ENCODE data around the gene AHI1. TPM values are rescaled to one million over a fixed set of nuclear protein-coding genes. Genes with fewer than 3 reads are reported as not detected.
"Not testable (repeated sequence)": the region's sequence is repeated elsewhere in the genome, so short reads cannot be mapped to it uniquely, and the experiment has no call there.

The AHI1 gene
- total RNA-seq, 1 donor, result 29.8 TPM

- DNase-seq (ENCODE audit: low read depth), result peak; percentile 98
- no peak for TF ChIP-seq CTCF (IDR thresholded peaks at IDR 0.05; ENCODE audit: insufficient read depth, low read depth, low read length)
- H3K4me3 ChIP-seq (ENCODE audit: low read depth, low read length), result peak overlapping the region; percentile 85
These were observed 773 bp upstream of the AHI1 start for GRCh38 chr6:135498185-135498841.

- DNase-seq (ENCODE audit: low read depth), result no peak
- peak overlapping the region; percentile 85 for H3K4me3 ChIP-seq (ENCODE audit: low read depth, low read length)
- no peak for TF ChIP-seq CTCF (IDR thresholded peaks at IDR 0.05; ENCODE audit: insufficient read depth, low read depth, low read length)
These were observed 634 bp downstream of the AHI1 start for GRCh38 chr6:135496800-135497411.

- no peak for DNase-seq (ENCODE audit: low read depth)
- TF ChIP-seq CTCF (IDR thresholded peaks at IDR 0.05; ENCODE audit: insufficient read depth, low read depth, low read length), result no peak
- no peak overlapping the region for H3K4me3 ChIP-seq (ENCODE audit: low read depth, low read length)
These were observed 4.2 kb downstream of the AHI1 start for GRCh38 chr6:135493218-135493961.

GRCh38 chr6:135490381-135490780 lies 7.2 kb downstream of the AHI1 start:
- no peak for DNase-seq (ENCODE audit: low read depth)
- TF ChIP-seq CTCF (IDR thresholded peaks at IDR 0.05; ENCODE audit: insufficient read depth, low read depth, low read length), result no peak
- no peak overlapping the region for H3K4me3 ChIP-seq (ENCODE audit: low read depth, low read length)

- no peak for TF ChIP-seq CTCF (IDR thresholded peaks at IDR 0.05; ENCODE audit: insufficient read depth, low read depth, low read length)
- no peak overlapping the region for H3K4me3 ChIP-seq (ENCODE audit: low read depth, low read length)
- DNase-seq (ENCODE audit: low read depth), result peak; percentile 67
These were observed 9.5 kb downstream of the AHI1 start for GRCh38 chr6:135488023-135488422.

GRCh38 chr6:135483903-135484302 lies 13.6 kb downstream of the AHI1 start:
- not testable (repeated sequence) for DNase-seq (ENCODE audit: low read depth); H3K4me3 ChIP-seq (ENCODE audit: low read depth, low read length)

- DNase-seq (ENCODE audit: low read depth), result peak; percentile 21
- H3K4me3 ChIP-seq (ENCODE audit: low read depth, low read length), result no peak overlapping the region
- TF ChIP-seq CTCF (IDR thresholded peaks at IDR 0.05; ENCODE audit: insufficient read depth, low read depth, low read length), result no peak
These were observed 15.7 kb downstream of the AHI1 start for GRCh38 chr6:135481783-135482369.

Data from fibroblast of villous mesenchyme (primary cell).